WTC11 (cell line): ENCODE data around the gene TSKU.

Experiments
- CBFB ChIP-seq: sonication (generic); formaldehyde crosslinking; IDR thresholded peaks from 2 replicates; pipeline ENCODE4 v1.8.1; 2022; ENCODE audit warnings: mild to moderate bottlenecking, low read depth, missing genetic modification reagents
- ELF4 ChIP-seq: sonication (generic); formaldehyde crosslinking; IDR thresholded peaks from 2 replicates; pipeline ENCODE4 v1.8.1; 2022; ENCODE audit warnings: low read depth, mild to moderate bottlenecking, moderate library complexity, missing genetic modification reagents
- FOXP1 ChIP-seq: sonication (generic); formaldehyde crosslinking; IDR thresholded peaks from 2 replicates; pipeline ENCODE4 v1.8.0; 2022; ENCODE audit warnings: missing genetic modification reagents, mild to moderate bottlenecking, moderate library complexity, borderline replicate concordance
- NFE2L1 ChIP-seq: sonication (generic); formaldehyde crosslinking; IDR thresholded peaks from 2 replicates; pipeline ENCODE4 v1.8.1; 2023; ENCODE audit warnings: missing genetic modification reagents
- NR3C1 ChIP-seq: sonication (generic); formaldehyde crosslinking; conservative IDR thresholded peaks from 2 replicates; pipeline ENCODE4 v1.8.1; 2023; ENCODE audit warnings: low read depth, mild to moderate bottlenecking, missing genetic modification reagents
- TEAD1 ChIP-seq: sonication (generic); formaldehyde crosslinking; IDR thresholded peaks from 2 replicates; pipeline ENCODE4 v1.8.0; 2022; ENCODE audit warnings: mild to moderate bottlenecking, missing genetic modification reagents
- USF1 ChIP-seq: sonication (generic); formaldehyde crosslinking; IDR thresholded peaks from 2 replicates; pipeline ENCODE4 v1.8.0; 2022; ENCODE audit warnings: mild to moderate bottlenecking, missing genetic modification reagents
- ZNF532 ChIP-seq: fragments of 250-450 bp; sonication (Bioruptor Pico); IDR thresholded peaks from 2 replicates; pipeline ENCODE4 v1.9.0; 2021; ENCODE audit warnings: mild to moderate bottlenecking, borderline replicate concordance
- TF ChIP-seq, protein P1 (sequence below): sonication (generic); formaldehyde crosslinking; IDR thresholded peaks from 2 replicates; pipeline ENCODE4 v1.8.1; 2022; ENCODE audit warnings: low read depth, mild to moderate bottlenecking, moderate library complexity, missing genetic modification reagents, borderline replicate concordance
- TF ChIP-seq, protein P2 (sequence below): fragments of 200-600 bp; IDR thresholded peaks from 2 replicates; pipeline ENCODE4 v1.8.0; 2022; ENCODE audit warnings: antibody characterized with exemption
- TF ChIP-seq, protein P3 (sequence below): sonication (generic); formaldehyde crosslinking; IDR thresholded peaks from 2 replicates; pipeline ENCODE4 v1.8.1; 2023; ENCODE audit warnings: mild to moderate bottlenecking, missing genetic modification reagents

DNA sequence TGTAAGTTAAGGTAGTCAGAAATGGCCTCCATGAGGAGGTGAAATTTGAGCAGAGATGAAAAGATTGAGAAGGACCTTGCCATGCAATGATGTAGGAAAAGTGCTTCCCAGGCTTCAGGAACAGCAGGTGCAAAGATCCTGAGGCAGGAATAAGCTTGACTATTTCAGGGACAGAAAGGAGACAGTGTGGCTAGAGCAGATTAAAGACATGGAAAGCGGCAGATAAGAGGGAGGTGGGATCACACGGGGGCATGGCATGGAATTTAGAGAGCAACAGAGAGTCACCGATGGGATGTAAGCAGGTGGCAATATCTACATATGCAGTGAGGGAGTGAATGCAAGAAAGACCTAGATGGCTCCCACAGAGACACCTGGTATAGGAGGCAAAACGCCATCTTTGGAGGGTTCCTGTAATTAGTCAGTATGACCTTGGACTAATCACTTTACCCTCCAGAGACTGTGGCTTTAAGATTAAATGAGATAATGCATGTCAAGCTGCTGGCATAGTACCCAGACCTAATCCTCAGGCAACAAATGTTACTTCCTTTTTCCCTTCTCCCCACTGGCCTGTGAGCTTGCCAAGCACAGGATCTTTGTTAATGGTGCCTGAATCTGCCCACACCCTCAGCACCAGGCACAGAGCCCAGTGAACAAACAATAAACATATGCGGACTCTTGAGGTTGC lies 52.9 kb downstream of the TSKU start:
- no peak for TF ChIP-seq FOXP1 (CRISPR knock-in tag)
- no peak for TF ChIP-seq NR3C1 (CRISPR knock-in tag)
- no peak for TF ChIP-seq ZNF532 (CRISPR knock-in tag)
- no peak for TF ChIP-seq TEAD1 (CRISPR knock-in tag)
- TF ChIP-seq, protein P1, sequence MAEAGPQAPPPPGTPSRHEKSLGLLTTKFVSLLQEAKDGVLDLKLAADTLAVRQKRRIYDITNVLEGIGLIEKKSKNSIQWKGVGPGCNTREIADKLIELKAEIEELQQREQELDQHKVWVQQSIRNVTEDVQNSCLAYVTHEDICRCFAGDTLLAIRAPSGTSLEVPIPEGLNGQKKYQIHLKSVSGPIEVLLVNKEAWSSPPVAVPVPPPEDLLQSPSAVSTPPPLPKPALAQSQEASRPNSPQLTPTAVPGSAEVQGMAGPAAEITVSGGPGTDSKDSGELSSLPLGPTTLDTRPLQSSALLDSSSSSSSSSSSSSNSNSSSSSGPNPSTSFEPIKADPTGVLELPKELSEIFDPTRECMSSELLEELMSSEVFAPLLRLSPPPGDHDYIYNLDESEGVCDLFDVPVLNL (CRISPR knock-in tag), result no peak
- TF ChIP-seq CBFB (CRISPR knock-in tag), result no peak
- TF ChIP-seq USF1, result no peak
- no peak for TF ChIP-seq NFE2L1 (CRISPR knock-in tag)
- no peak for TF ChIP-seq ELF4 (CRISPR knock-in tag)
- TF ChIP-seq, protein P2, sequence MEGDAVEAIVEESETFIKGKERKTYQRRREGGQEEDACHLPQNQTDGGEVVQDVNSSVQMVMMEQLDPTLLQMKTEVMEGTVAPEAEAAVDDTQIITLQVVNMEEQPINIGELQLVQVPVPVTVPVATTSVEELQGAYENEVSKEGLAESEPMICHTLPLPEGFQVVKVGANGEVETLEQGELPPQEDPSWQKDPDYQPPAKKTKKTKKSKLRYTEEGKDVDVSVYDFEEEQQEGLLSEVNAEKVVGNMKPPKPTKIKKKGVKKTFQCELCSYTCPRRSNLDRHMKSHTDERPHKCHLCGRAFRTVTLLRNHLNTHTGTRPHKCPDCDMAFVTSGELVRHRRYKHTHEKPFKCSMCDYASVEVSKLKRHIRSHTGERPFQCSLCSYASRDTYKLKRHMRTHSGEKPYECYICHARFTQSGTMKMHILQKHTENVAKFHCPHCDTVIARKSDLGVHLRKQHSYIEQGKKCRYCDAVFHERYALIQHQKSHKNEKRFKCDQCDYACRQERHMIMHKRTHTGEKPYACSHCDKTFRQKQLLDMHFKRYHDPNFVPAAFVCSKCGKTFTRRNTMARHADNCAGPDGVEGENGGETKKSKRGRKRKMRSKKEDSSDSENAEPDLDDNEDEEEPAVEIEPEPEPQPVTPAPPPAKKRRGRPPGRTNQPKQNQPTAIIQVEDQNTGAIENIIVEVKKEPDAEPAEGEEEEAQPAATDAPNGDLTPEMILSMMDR, result no peak
- TF ChIP-seq, protein P3, sequence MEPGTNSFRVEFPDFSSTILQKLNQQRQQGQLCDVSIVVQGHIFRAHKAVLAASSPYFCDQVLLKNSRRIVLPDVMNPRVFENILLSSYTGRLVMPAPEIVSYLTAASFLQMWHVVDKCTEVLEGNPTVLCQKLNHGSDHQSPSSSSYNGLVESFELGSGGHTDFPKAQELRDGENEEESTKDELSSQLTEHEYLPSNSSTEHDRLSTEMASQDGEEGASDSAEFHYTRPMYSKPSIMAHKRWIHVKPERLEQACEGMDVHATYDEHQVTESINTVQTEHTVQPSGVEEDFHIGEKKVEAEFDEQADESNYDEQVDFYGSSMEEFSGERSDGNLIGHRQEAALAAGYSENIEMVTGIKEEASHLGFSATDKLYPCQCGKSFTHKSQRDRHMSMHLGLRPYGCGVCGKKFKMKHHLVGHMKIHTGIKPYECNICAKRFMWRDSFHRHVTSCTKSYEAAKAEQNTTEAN (CRISPR knock-in tag), result no peak
